Activated naive CD4-positive, alpha-beta T cell treated with anti-CD3 and anti-CD28 coated beads, Interleukin-2, amount 10 ng/mL, durations not matched to agents 7 days and 5 days (primary cell): ENCODE data around the gene ZNF692.

Source experiments
- CTCF ChIA-PET: fragments of 350-600 bp; sonication (Branson Sonifier 250); formaldehyde crosslinking; loops from one replicate; lab custom pipeline; 2021; ENCODE audit warnings: antibody characterized with exemption; lab: Charles Lee
- DNase-seq: peaks from one replicate; pipeline ENCODE4 v3.0.0-alpha.2; 2020
- H3K27ac Mint-ChIP-seq: one replicate; pipeline ENCODE4 v1.8.0; 2021; ENCODE audit warnings: mild to moderate bottlenecking, moderate library complexity, mixed read lengths
- H3K27me3 Mint-ChIP-seq: one replicate; pipeline ENCODE4 v1.8.0; 2021; ENCODE audit warnings: mild to moderate bottlenecking, mixed read lengths
- H3K36me3 Mint-ChIP-seq: one replicate; pipeline ENCODE4 v1.8.0; 2021; ENCODE audit warnings: mixed read lengths
- H3K4me1 Mint-ChIP-seq: one replicate; pipeline ENCODE4 v1.8.0; 2021; ENCODE audit warnings: mixed read lengths
- H3K4me3 Mint-ChIP-seq: one replicate; pipeline ENCODE4 v1.8.0; 2021; ENCODE audit warnings: mild to moderate bottlenecking, moderate library complexity, mixed read lengths
- H3K9me3 Mint-ChIP-seq: one replicate; pipeline ENCODE4 v1.8.0; 2021; ENCODE audit warnings: mixed read lengths

The ZNF692 gene, protein sequence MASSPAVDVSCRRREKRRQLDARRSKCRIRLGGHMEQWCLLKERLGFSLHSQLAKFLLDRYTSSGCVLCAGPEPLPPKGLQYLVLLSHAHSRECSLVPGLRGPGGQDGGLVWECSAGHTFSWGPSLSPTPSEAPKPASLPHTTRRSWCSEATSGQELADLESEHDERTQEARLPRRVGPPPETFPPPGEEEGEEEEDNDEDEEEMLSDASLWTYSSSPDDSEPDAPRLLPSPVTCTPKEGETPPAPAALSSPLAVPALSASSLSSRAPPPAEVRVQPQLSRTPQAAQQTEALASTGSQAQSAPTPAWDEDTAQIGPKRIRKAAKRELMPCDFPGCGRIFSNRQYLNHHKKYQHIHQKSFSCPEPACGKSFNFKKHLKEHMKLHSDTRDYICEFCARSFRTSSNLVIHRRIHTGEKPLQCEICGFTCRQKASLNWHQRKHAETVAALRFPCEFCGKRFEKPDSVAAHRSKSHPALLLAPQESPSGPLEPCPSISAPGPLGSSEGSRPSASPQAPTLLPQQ

DNA sequence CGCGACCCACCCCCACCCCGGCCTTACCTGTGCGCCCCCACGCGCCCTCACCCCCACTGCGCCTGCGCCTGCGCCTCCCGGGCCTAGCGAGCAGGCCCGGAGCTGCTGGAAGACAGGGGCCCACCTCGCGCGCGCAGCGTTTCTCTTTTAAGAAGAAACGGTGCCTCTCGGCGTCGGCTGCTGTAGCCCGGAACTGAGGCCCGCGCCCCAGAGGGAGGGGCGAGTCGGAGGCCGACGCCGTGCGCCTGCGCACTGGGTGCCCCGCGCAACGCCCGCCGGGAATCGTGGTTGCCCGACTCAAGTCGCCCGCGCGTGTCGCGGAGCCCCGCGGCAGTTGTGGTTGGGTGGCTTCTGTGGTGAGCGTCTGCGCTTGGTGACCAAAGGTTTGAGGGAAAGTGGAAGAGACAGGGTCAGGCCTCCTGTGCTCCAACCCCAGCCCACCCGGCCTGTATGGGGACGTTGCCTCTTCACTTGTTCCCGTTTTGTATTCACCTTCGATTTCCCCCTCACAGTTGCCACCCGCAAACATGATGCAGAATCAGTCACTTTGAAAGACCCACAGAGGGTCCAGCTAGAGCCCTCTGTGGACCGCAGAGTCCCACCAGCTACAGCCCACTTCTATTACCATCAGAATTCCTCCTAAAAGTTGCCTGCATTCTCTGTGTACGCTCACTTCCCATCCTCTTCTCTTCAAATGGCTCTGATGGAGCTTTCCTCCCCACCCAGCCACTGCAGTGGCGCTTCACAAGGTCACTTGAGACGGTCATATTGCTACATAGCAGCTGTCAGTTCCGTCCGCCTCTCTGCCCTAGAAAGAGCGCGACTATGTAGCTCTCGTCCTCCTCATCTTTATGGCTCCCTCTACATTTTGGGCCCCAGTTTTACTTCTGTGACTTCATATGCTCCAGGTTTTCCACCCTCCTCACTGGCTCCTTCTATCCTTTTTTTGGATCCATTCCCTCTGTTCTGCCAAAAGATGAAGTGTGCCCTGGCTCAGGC lies at the start of gene ZNF692:
TSS of gene ZNF692 (minus strand) at position 195 of the 999 bp plus-strand sequence. CDS start 776 bp downstream, outside the sequence.
- DNase-seq, result peak; percentile 98
- Mint-ChIP-seq H3K4me3 (peak within 1 kb of the TSS; percentile 89), H3K36me3 (peaks cover 12% of the 10 kb centered on the region), H3K4me1 (peaks cover 60% of the 10 kb centered on the region), H3K27me3 (peaks cover 5% of the 10 kb centered on the region), H3K9me3 (no peaks in the 10 kb centered on the region), H3K27ac (peak within 1 kb of the TSS; percentile 94)
- CTCF ChIA-PET, result interaction anchor here (0.9 to 2.9 kb wide), 10 partner anchors 9 to 67 kb away, joined by 3 to 19 read pairs (median 4); partner anchors contain the start of genes SH3BP5L and ZNF672

DNA sequence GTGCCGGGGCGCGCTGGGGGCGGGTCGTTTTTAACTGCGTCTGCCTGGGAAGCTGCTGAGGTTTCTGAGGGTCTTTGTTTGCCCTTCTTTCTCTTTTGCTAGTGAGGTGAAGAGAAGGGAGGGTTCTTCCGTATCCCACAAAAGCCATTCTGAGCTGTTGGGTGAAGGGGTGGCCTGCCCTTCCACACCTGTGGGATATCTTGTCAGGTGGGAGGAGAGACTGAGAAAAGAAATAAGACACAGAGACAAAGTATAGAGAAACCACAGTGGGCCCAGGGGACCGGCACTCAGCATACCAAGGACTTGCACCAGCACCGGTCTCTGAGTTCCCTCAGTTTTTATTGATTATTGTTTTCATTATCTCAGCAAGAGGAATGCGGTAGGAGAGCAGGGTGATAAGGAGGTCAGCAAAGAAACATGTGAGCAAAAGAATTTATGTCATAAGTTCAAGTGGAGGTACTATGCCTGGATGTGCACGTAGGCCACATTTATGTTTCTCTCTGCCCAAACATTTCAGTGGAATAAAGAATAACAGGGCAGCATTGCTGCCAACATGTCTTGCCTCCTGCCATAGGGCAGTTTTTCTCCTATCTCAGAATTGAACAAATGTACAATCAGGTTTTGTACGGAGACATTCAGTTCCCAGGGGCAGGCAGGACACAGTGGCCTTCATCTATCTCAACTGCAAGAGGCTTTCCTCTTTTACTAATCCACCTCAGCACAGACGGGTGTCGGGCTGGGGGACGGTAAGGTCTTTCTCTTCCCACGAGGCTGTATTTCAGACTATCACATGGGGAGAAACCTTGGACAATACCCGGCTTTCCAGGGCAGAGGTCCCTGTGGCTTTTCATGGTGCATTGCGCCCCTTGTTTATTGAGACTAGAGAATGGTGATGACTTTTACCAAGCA lies 48.1 kb upstream of the ZNF692 start:
- Mint-ChIP-seq H3K27me3 (peaks cover 6% of the 10 kb centered on the region), H3K36me3 (peaks cover 3% of the 10 kb centered on the region), H3K27ac (peak overlapping the region; percentile 92), H3K4me3 (peak overlapping the region; percentile 82), H3K4me1 (peaks cover 24% of the 10 kb centered on the region), H3K9me3 (no peaks in the 10 kb centered on the region)
- CTCF ChIA-PET, result interaction anchor here (0.6 kb wide), 1 partner anchor 13 kb away, joined by 3 read pairs; no protein-coding TSS in a partner anchor
- DNase-seq, result no peak

DNA sequence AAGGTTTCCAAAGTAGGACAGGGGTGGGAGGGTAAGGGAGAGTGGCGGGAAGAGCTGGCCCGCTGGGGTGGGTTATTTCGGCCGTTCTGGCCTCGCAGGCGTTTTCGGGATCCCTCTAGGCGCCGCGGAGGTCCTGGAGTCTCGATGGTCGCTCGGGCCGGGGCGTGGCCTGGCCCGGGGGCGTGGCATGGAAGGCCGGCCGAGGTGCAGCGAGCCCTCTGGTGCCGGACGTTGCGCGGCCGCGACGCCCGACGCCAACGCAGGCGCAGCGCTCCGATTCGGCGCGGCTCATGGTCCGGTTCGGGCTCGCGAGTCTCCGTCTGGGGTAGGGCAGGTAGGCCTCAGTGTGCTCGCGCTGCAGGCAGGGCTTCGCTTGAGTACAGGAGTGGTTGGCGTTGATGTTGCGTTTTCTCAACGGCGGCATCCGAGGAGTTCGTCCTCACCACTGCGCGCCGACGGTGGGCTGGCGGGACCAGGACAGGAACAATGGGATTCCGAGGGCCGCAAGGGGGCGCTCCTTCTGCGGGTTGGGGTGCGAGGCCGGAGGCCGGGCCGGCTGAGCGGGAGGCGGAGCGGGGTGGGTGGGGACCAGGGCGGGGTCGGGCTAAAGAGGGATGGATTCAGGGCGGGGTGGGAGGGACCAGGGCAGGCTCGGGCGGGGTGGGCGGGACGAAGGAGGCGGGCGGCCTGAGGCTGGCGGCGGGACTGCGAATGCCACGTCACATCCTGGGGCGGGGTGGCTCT lies 47.3 kb upstream of the ZNF692 start, which contains the start of gene PGBD2:
TSS of gene PGBD2 (plus strand) at position 227 of the 744 bp plus-strand sequence. CDS start 7,628 bp downstream, outside the sequence.
- Mint-ChIP-seq H3K36me3 (peaks cover 3% of the 10 kb centered on the region), H3K9me3 (no peaks in the 10 kb centered on the region), H3K4me3 (peak within 1 kb of the TSS; percentile 92), H3K27me3 (peaks cover 12% of the 10 kb centered on the region), H3K4me1 (peaks cover 27% of the 10 kb centered on the region), H3K27ac (peak within 1 kb of the TSS; percentile 98)
- DNase-seq, result peak; percentile 96
- CTCF ChIA-PET, result interaction anchor here (0.6 to 0.9 kb wide), 3 partner anchors 14 to 1533 kb away, joined by 3 to 6 read pairs (median 4); no protein-coding TSS in a partner anchor

DNA sequence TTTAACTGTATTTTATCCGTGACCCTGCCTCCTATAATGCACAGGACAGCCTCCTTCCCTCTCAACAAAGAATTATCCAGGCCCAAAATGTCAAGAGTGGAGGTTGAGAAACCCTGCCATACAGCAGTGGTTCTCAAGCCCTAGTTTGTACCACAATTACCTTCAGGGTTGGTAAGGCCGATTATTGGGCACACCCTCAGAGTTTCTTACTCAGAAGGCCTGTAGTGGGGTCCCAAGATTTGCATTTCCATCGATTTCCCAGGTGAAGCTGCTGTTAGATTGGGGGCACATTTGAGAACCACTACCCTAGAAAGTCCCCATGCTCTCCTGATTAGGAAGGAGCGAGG lies 46.8 kb upstream of the ZNF692 start:
- peaks cover 27% of the 10 kb centered on the region for H3K4me1 Mint-ChIP-seq
- H3K27me3 Mint-ChIP-seq, result peaks cover 13% of the 10 kb centered on the region
- CTCF ChIA-PET, result interaction anchor here (0.7 to 0.9 kb wide), 2 partner anchors 21 to 1533 kb away, joined by 4 to 6 read pairs; no protein-coding TSS in a partner anchor
- H3K9me3 Mint-ChIP-seq, result no peaks in the 10 kb centered on the region
- H3K4me3 Mint-ChIP-seq, result peak overlapping the region; percentile 92
- peak overlapping the region; percentile 98 for H3K27ac Mint-ChIP-seq
- peaks cover 3% of the 10 kb centered on the region for H3K36me3 Mint-ChIP-seq
- peak; percentile 25 for DNase-seq

DNA sequence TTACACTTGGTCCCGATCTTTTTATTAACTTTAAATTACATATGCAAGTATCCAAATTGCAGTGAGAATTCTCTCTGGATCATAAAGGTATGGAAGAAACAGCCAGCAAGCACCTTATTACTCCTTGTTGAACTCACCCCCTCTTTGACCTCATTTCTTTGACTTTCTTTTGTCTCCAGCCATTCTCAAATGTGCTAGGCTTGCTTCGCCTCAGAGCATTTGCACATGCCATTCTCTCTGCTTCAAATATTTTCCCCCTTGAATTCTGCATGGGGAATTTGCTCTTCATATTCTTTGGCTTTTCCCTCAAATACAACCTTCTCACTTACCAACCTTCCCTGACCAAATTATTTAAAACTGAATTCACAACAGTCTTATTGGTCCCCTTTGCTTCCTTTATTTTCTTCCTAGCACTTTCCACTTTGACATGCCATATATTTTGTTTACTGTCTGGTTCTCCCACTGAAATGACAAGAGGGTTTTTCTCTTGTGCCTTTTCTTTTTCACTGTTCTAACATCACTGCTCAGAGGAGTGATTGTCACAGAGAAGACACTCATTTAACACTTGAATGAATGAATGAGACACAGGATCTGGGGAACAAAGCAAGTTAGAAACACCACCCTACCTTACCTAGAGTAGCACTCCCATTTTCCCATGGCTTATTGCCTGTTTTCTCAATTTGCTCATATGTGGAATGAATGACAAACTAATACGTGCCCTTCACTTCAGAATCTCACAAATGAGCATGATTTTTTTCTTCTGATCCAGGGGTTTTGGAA lies 45.7 kb upstream of the ZNF692 start:
- H3K36me3 Mint-ChIP-seq, result peaks cover 3% of the 10 kb centered on the region
- no peaks in the 10 kb centered on the region for H3K9me3 Mint-ChIP-seq
- DNase-seq, result no peak
- peaks cover 23% of the 10 kb centered on the region for H3K27me3 Mint-ChIP-seq
- H3K4me3 Mint-ChIP-seq, result no peak overlapping the region
- CTCF ChIA-PET, result interaction anchor here (0.6 to 1.2 kb wide), 2 partner anchors 22 to 31 kb away, joined by 3 to 8 read pairs; no protein-coding TSS in a partner anchor
- peaks cover 27% of the 10 kb centered on the region for H3K4me1 Mint-ChIP-seq
- H3K27ac Mint-ChIP-seq, result no peak overlapping the region

DNA sequence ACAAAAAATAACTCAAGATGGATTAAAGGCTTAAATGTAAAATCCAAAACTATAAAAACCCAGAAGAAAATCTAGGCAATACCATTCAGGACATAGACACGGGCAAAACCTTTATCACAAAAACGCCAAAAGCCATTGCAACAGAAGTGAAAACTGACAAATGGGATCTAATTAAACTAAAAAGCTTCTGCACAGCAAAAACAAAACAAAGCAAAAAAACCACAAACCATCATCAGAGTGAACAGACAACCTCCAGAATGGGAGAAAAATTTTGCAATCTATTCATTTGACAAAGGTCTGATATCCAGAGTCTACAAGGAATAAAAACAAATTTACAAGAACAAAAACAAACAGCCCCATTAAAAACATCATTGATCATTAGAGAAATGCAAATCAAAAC lies 42.7 kb upstream of the ZNF692 start:
- H3K9me3 Mint-ChIP-seq, result no peaks in the 10 kb centered on the region
- peaks cover 45% of the 10 kb centered on the region for H3K27me3 Mint-ChIP-seq
- peaks cover 12% of the 10 kb centered on the region for H3K4me1 Mint-ChIP-seq
- no peak overlapping the region for H3K4me3 Mint-ChIP-seq
- H3K36me3 Mint-ChIP-seq, result no peaks in the 10 kb centered on the region
- CTCF ChIA-PET, result no interaction called here
- H3K27ac Mint-ChIP-seq, result no peak overlapping the region
- DNase-seq, result no peak

DNA sequence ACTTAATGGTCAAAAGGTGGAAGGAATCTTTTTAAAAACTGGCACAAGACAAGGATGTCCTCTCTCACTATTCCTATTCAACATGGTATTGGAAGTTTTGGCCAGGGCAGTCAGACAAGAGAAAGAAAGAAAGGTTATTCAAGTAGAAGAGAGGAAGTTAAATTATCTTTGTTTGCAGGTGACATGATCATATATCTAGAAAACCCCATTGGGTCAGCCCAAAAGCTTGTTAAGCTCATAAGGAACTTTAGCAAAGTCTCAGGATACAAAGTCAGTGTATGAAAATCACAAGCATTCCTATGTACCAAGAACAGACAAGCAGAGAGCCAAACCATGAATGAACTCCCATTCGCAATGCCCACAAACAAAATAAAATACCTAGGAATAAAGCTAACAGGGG lies 41.8 kb upstream of the ZNF692 start:
- peaks cover 9% of the 10 kb centered on the region for H3K4me1 Mint-ChIP-seq
- CTCF ChIA-PET, result no interaction called here
- no peaks in the 10 kb centered on the region for H3K36me3 Mint-ChIP-seq
- no peak for DNase-seq
- H3K27me3 Mint-ChIP-seq, result peaks cover 48% of the 10 kb centered on the region
- no peak overlapping the region for H3K4me3 Mint-ChIP-seq
- no peak overlapping the region for H3K27ac Mint-ChIP-seq
- H3K9me3 Mint-ChIP-seq, result no peaks in the 10 kb centered on the region

DNA sequence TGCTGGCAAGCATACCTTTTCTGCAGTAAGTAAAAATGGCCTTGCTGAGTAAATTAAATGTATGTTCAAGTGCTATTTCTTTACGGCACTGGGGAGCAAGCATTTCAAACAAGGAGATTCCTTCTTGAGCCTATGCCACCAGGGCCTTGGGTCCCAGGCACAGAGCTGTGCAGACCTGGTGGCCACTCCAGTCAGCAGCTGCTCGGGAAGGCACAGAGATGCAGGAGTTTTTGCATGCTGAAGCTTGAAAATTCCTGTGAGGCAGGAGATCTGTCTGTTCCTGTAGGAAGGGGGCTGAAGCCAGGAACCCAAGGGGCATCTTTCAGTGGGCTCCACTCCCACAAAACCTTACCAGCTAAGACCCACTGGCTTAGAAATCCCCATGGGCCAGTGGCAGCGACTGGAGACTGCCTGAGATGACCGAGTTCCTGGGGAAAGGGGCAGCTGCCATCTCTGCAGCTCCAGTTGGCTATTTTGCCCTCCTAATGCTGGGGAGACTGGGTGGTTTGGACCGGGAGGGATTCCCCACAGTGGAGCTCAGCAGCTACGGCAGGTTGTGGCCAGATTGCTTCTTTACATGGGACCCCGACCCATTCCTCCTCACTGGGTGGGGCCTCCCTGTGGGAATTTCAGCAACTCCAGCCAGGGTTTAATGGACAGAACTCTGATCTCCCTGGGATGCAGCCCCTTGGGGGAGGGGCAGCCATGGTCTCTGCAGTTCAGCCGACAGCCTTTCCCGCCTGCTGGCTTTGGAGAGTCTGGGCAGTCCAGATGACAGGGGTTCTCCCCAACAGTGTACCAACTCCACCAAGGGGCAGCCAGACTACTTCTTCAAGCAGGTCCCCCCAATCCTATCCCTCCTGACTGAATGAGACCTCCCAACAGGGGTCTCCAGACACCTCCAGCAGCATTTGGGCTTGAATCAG lies 38.8 kb upstream of the ZNF692 start:
- no peak overlapping the region for H3K4me3 Mint-ChIP-seq
- CTCF ChIA-PET, result no interaction called here
- no peaks in the 10 kb centered on the region for H3K36me3 Mint-ChIP-seq
- H3K27me3 Mint-ChIP-seq, result peaks cover 48% of the 10 kb centered on the region
- no peak overlapping the region for H3K27ac Mint-ChIP-seq
- H3K9me3 Mint-ChIP-seq, result no peaks in the 10 kb centered on the region
- H3K4me1 Mint-ChIP-seq, result peaks cover 3% of the 10 kb centered on the region
- no peak for DNase-seq

DNA sequence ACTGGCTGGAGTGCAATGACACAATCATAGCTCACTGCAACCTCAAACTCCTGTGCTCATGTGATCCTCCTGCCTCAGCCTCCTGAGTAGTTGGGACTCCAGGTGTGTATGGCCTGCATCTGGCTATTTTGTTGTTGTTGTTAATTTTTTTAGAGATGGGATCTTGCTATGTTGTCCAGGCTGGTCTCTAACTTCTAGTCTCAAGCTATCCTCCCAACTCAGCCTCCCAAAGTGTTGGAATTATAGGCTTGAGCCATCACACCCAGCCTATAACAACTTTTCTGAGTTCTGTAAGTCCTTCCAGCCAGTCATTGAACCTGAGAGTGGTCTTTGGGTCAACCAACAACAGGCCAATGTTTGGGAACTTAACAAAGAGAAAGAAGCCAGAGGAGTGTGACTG lies 36.0 kb upstream of the ZNF692 start:
- no peaks in the 10 kb centered on the region for H3K36me3 Mint-ChIP-seq
- CTCF ChIA-PET, result no interaction called here
- no peak for DNase-seq
- H3K4me3 Mint-ChIP-seq, result no peak overlapping the region
- no peaks in the 10 kb centered on the region for H3K9me3 Mint-ChIP-seq
- H3K4me1 Mint-ChIP-seq, result no peaks in the 10 kb centered on the region
- peaks cover 40% of the 10 kb centered on the region for H3K27me3 Mint-ChIP-seq
- no peak overlapping the region for H3K27ac Mint-ChIP-seq

DNA sequence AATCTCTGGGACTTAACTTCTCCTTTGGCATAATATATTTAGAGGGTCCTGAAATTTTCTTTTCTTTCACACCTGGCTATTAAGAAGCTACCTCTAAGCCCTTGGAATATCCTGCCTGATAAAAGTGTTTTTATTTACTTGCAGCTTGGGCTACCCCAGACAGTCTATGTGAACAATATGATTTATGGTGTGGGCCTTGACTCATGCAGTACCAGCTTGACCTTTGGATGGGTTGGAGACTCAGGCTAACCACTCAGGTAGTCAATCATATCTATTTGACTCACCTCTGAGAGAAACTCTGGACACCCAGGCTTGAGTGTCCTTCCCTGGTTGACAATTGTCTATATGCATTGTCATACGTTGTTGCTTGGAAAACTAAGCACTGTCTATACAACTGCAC lies 33.7 kb upstream of the ZNF692 start:
- no peaks in the 10 kb centered on the region for H3K9me3 Mint-ChIP-seq
- peaks cover 25% of the 10 kb centered on the region for H3K27me3 Mint-ChIP-seq
- CTCF ChIA-PET, result no interaction called here
- no peak for DNase-seq
- no peak overlapping the region for H3K27ac Mint-ChIP-seq
- no peaks in the 10 kb centered on the region for H3K4me1 Mint-ChIP-seq
- no peak overlapping the region for H3K4me3 Mint-ChIP-seq
- H3K36me3 Mint-ChIP-seq, result no peaks in the 10 kb centered on the region

DNA sequence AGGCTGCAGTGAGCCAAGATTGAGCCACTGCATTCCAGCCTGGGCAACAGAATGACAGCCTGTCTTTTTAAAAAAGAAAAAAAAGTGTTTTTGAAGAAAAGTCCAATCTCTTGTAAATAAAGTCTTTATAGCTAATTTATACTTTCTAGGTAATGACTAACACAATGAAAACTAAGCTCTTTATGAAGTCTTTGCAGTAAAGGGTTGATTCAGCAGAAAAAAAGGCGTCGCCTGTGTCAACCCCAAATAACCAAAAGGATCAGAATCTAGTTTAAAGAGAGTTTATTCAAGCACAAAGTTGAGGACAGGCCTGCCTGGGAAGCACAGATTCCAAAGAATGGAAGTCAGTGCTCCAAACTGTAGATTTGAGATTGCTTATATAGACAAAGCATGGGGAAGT lies 32.9 kb upstream of the ZNF692 start:
- no peaks in the 10 kb centered on the region for H3K4me1 Mint-ChIP-seq
- no peak overlapping the region for H3K4me3 Mint-ChIP-seq
- H3K27me3 Mint-ChIP-seq, result peaks cover 21% of the 10 kb centered on the region
- no peaks in the 10 kb centered on the region for H3K9me3 Mint-ChIP-seq
- H3K27ac Mint-ChIP-seq, result no peak overlapping the region
- H3K36me3 Mint-ChIP-seq, result no peaks in the 10 kb centered on the region
- DNase-seq, result no peak
- CTCF ChIA-PET, result no interaction called here
